Spleen (tissue), 11 donors: Measurements from ENCODE around the gene THOC7. TPM values are rescaled to one million over a fixed set of nuclear protein-coding genes. Genes with fewer than 3 reads are reported as not detected.

Source experiments
- DNase-seq: peaks from one replicate; pipeline ENCODE4 v3.0.0-alpha.2; 2020
- H3K27ac ChIP-seq, 8 donors: fragments of 200-600 bp; sonication (generic) in 7 of 8; 1 replicate in 4 of 8; 2 replicates in 4 of 8; pipeline versions ENCODE4 v1.5.0 to v1.8.0; 2016 to 2021; ENCODE audit warnings: inconsistent platforms in 4 of 8, mild to moderate bottlenecking in 4 of 8, moderate library complexity in 1 of 8
- H3K27me3 ChIP-seq, 7 donors: fragments of 200-600 bp; sonication (generic) in 6 of 7; replicated peaks in 1 of 7; 1 replicate in 4 of 7; 2 replicates in 3 of 7; pipeline versions ENCODE4 v1.5.0 to v1.8.0; 2016 to 2021; ENCODE audit warnings: inconsistent platforms in 3 of 7, mild to moderate bottlenecking in 1 of 7
- H3K36me3 ChIP-seq, 6 donors: fragments of 200-600 bp; sonication (generic) in 5 of 6; 1 replicate in 4 of 6; 2 replicates in 2 of 6; pipeline versions ENCODE4 v1.5.0 to v1.8.0; 2016 to 2021; ENCODE audit warnings: inconsistent platforms in 2 of 6
- H3K4me1 ChIP-seq, 6 donors: fragments of 200-600 bp; sonication (generic) in 5 of 6; 1 replicate in 3 of 6; 2 replicates in 3 of 6; pipeline versions ENCODE4 v1.5.0 to v1.8.0; 2016 to 2021; ENCODE audit warnings: inconsistent platforms in 3 of 6
- H3K4me3 ChIP-seq, 8 donors: fragments of 200-600 bp; sonication (generic) in 7 of 8; 1 replicate in 4 of 8; 2 replicates in 4 of 8; pipeline versions ENCODE4 v1.5.0 to v1.8.0; 2016 to 2021; ENCODE audit warnings: inconsistent platforms in 4 of 8, mild to moderate bottlenecking in 4 of 8, moderate library complexity in 2 of 8
- H3K9me3 ChIP-seq, 8 donors: fragments of 200-600 bp; sonication (generic) in 7 of 8; 1 replicate in 4 of 8; 2 replicates in 4 of 8; pipeline versions ENCODE4 v1.5.0 to v1.8.0; 2016 to 2021; ENCODE audit warnings: inconsistent platforms in 4 of 8
- POLR2A ChIP-seq, 3 donors: fragments of 450-650 bp; IDR thresholded peaks; one replicate each; pipeline ENCODE4 v1.5.1; 2017; ENCODE audit warnings: antibody characterized with exemption in 3 of 3, mild to moderate bottlenecking in 1 of 3
- POLR2AphosphoS5 ChIP-seq, 3 donors: sonication (generic); formaldehyde crosslinking; IDR thresholded peaks; one replicate each; pipeline ENCODE4 v1.5.1; 2017; ENCODE audit warnings: antibody characterized with exemption in 3 of 3
- WGBS, 5 donors: extraction: QIAGEN DNeasy Blood & Tissue Kit in 3 of 5; methylation state at CpG; one replicate each; pipeline versions ENCODE4 v1.1.5 to v1.1.7; 2013 to 2018; 5-methylcytosine and 5-hydroxymethylcytosine counted together
- intact Hi-C: fragments of 100-400 bp; cut with DNase I; formaldehyde crosslinking; loops from one replicate; pipeline ENCODE4 v1.15.0; 2023; ENCODE audit warnings: low total_unique reads
- polyA plus RNA-seq, 3 donors: library from polyadenylated mRNA; stranded (reverse); fragments of 200-250 nt; gene quantifications; one replicate each; pipeline ENCODE4 v1.2.1, GENCODE V29; 2013
- total RNA-seq, 7 donors: library from RNA; depleted of rRNA in 3 of 7; stranded (reverse); fragments of >200 nt in 3 of 7; fragmentation: NEBNext Ultra II Directional in 4 of 7; extraction: Animal tissue kit (Norgen Biotek cat#: 25700) in 4 of 7; gene quantifications; one replicate each; pipeline versions ENCODE4 v1.1.0 to v1.2.1, GENCODE V29; 2016 to 2021
- TF ChIP-seq, protein P1 (sequence below), 11 experiments: fragments of 200-600 bp in 7 of 11; fragments of 450-650 bp in 4 of 11; sonication (generic) in 4 of 11; IDR thresholded peaks in 8 of 11; conservative IDR thresholded peaks in 3 of 11; 1 replicate in 7 of 11; 2 replicates in 4 of 11; pipeline versions ENCODE4 v1.4.0 to v1.8.0; 2016 to 2021; ENCODE audit warnings: antibody characterized with exemption in 11 of 11, inconsistent platforms in 4 of 11, mild to moderate bottlenecking in 1 of 11
- donor health status: healthy with polysubstance abuse.
- donor health status: DM: no; HTN: no; CAD: no; lungs with moderate emphysema.
- donor health status: DM: no; HTN: no; CAD: no.
- donor health status: Bipolar disorder and iron deficiency.
- donor health status: healthy.
- donor health status: DM: no; HTN: no; CAD: no.
- donor health status: DM: yes; HTN: yes; CAD: no.

THOC7 gene
- total and polyA plus RNA-seq, 10 donors, result 23.8 to 74.6 (median 39.0) TPM

DNA sequence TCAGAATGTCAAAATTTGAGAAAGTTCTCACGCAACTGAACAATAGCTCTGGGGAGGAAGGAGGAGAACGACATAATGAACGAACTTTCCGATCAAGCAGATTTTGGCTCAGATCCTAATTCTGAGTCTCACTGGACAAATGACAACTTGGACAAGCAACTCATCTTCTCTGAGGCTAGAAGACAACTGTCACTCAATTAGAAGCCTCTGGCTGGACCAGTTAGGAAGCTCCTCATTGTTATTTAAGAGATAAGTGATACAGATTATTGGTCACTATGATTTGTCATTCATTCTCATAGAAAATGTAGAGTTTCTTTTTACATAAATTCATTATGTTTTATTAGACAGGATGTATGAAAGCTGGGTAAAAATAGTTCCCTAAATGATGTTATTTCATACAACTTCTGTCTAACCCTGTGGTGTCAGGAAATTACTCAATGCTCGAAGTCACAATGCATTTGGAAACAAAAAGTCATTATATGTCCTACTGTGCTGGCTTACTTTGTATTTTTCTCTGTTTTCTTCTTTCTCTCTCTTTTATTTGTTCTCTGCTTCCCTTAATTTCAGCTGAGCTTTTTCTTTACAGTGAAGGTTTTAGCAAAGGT is 55.5 kb downstream of the THOC7 start:
- Histone ChIP-seq H3K9me3 (no peaks in the 10 kb centered on the region), H3K4me3 (peak overlapping the region in 1 of 8 donors; percentile 1), H3K4me1 (peaks cover 0 to 8% (median 0%) of the 10 kb centered on the region in 6 donors), H3K27ac (peak overlapping the region in 5 of 8 donors; percentile 48 to 81 (median 67)), H3K27me3 (no peaks in the 10 kb centered on the region), H3K36me3 (no peaks in the 10 kb centered on the region)
- DNase-seq, result no peak
- intact Hi-C loops, result no loop called here
- TF ChIP-seq, protein P1, sequence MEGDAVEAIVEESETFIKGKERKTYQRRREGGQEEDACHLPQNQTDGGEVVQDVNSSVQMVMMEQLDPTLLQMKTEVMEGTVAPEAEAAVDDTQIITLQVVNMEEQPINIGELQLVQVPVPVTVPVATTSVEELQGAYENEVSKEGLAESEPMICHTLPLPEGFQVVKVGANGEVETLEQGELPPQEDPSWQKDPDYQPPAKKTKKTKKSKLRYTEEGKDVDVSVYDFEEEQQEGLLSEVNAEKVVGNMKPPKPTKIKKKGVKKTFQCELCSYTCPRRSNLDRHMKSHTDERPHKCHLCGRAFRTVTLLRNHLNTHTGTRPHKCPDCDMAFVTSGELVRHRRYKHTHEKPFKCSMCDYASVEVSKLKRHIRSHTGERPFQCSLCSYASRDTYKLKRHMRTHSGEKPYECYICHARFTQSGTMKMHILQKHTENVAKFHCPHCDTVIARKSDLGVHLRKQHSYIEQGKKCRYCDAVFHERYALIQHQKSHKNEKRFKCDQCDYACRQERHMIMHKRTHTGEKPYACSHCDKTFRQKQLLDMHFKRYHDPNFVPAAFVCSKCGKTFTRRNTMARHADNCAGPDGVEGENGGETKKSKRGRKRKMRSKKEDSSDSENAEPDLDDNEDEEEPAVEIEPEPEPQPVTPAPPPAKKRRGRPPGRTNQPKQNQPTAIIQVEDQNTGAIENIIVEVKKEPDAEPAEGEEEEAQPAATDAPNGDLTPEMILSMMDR (IDR thresholded peaks at IDR 0.05 in 8 of 11, conservative IDR thresholded peaks at IDR 0.05 in 3 of 11), result no peak
- TF ChIP-seq POLR2A (IDR thresholded peaks at IDR 0.05) (no peak), POLR2AphosphoS5 (IDR thresholded peaks at IDR 0.05) (no peak)
- 40 to 68% (median 50%) methylated on average over 5 of the region's 5 CpGs for WGBS, 5 donors

DNA sequence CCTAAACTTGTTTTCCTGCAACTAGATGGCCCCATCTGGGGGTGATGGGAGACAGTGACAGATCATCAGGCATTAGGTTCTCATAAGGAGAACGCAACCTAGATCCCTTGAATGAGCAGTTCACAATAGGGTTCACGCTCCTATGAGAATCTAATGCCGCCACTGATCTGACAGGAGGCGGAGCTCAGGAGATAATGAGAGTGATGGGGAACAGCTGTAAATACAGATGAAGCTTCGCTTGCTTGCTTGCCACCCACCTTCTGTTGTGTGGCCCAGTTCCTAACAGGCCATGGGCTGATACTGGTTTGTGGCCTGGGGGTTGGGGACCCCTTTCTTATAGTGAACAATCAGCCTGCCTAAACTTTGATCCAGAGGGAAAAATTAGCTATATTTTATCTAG is 59.7 kb downstream of the THOC7 start:
- 80 to 93% (median 89%) methylated on average over 5 of the region's 5 CpGs for WGBS, 5 donors
- Histone ChIP-seq H3K4me3 (no peak overlapping the region), H3K9me3 (no peaks in the 10 kb centered on the region), H3K27ac (no peak overlapping the region), H3K27me3 (no peaks in the 10 kb centered on the region), H3K4me1 (peaks cover 0 to 7% (median 0%) of the 10 kb centered on the region in 6 donors), H3K36me3 (no peaks in the 10 kb centered on the region)
- DNase-seq, result no peak
- intact Hi-C loops, result no loop called here
- no peak for TF ChIP-seq POLR2AphosphoS5 (IDR thresholded peaks at IDR 0.05)
- TF ChIP-seq POLR2A (IDR thresholded peaks at IDR 0.05), result no peak
- TF ChIP-seq, protein P1 (IDR thresholded peaks at IDR 0.05 in 8 of 11, conservative IDR thresholded peaks at IDR 0.05 in 3 of 11), result no peak

DNA sequence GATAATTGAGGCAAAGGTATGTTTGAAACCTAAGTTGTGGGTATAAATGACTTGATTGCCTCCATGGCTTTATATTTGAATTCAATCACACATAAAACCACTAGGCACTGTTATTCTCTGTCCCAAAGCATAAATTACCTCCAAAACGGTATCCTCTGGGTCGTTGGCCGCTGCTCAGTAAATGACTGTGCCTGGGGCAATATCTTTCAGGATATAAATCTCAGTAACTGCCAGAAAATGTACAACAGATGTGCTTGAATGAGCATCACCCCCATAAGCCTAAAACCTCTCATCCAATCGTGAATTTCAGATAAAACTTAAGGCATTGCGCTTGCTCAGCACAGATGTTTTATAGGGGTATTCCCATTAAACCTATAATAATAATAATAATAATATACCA is 63.5 kb downstream of the THOC7 start:
- Histone ChIP-seq H3K4me3 (no peak overlapping the region), H3K36me3 (no peaks in the 10 kb centered on the region), H3K27ac (no peak overlapping the region), H3K9me3 (no peaks in the 10 kb centered on the region), H3K4me1 (no peaks in the 10 kb centered on the region), H3K27me3 (no peaks in the 10 kb centered on the region)
- no peak for DNase-seq
- TF ChIP-seq, protein P1 (IDR thresholded peaks at IDR 0.05 in 8 of 11, conservative IDR thresholded peaks at IDR 0.05 in 3 of 11), result no peak
- TF ChIP-seq POLR2A (IDR thresholded peaks at IDR 0.05) (no peak), POLR2AphosphoS5 (IDR thresholded peaks at IDR 0.05) (no peak)
- intact Hi-C loops, result no loop called here
- WGBS, 5 donors, result 79 to 91% (median 82%) methylated on average over 5 of the region's 5 CpGs

DNA sequence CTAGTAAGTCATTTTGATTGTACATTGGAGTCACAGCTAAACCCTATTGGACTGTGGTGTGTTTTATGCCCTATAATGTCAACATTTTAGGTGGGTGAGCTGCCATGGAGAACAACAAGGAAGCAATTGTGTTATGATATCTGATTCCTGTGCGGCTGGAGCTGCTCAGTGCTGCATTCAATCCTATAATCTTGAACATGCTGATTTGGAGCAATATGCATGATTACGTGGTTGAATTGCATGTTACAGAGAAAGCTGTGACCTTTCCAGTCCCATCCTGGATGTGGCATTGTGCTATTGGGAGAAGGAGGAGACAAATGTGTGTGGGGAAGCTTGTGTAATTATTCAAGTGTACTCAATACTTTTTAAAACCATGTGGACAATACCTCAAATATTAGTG is 64.7 kb downstream of the THOC7 start:
- TF ChIP-seq POLR2A (IDR thresholded peaks at IDR 0.05) (no peak), POLR2AphosphoS5 (IDR thresholded peaks at IDR 0.05) (no peak)
- TF ChIP-seq, protein P1 (IDR thresholded peaks at IDR 0.05 in 8 of 11, conservative IDR thresholded peaks at IDR 0.05 in 3 of 11), result no peak
- no peaks in the 10 kb centered on the region for H3K9me3 ChIP-seq
- DNase-seq, result no peak
- H3K36me3 ChIP-seq, result no peaks in the 10 kb centered on the region
- no peak overlapping the region for H3K27ac ChIP-seq
- intact Hi-C loops, result no loop called here
- H3K4me3 ChIP-seq, result no peak overlapping the region
- no peaks in the 10 kb centered on the region for H3K27me3 ChIP-seq
- no peaks in the 10 kb centered on the region for H3K4me1 ChIP-seq
- WGBS, 5 donors, result 87 to 96% (median 91%) methylated on average over 2 of the region's 2 CpGs
